ENCODE measurements around the gene BFSP2. TPM values are rescaled to one million over a fixed set of nuclear protein-coding genes. Genes with fewer than 3 reads are reported as not detected.
A peak's percentile ranks its signal among the peaks of the same experiment; 100 is the strongest.

BFSP2 gene
- polyA plus RNA-seq, 12 donors: not detected

DNA sequence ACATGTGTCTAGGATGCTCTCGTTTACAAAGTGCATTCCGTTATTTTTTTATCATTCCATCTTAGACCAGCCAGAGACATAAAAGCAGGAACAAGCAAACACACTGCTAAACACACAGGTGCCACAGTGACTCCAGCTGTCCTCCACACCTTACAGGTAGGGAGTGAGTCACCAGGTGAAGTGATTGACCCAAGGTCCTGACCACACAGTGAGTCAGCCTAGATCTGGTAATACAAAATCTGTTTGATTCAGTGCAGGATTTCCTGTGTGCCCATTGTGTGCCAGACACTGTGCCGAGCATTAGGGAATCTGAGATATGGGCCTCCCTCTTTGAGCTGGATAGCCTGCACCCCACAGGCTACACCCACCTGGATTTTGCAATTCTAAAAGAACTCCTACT is 16.7 kb upstream of the BFSP2 start:
- DNase-seq: no peak

GRCh38 chr3:133383741-133384140 is 16.1 kb upstream of the BFSP2 start:
- no peak for DNase-seq

DNA sequence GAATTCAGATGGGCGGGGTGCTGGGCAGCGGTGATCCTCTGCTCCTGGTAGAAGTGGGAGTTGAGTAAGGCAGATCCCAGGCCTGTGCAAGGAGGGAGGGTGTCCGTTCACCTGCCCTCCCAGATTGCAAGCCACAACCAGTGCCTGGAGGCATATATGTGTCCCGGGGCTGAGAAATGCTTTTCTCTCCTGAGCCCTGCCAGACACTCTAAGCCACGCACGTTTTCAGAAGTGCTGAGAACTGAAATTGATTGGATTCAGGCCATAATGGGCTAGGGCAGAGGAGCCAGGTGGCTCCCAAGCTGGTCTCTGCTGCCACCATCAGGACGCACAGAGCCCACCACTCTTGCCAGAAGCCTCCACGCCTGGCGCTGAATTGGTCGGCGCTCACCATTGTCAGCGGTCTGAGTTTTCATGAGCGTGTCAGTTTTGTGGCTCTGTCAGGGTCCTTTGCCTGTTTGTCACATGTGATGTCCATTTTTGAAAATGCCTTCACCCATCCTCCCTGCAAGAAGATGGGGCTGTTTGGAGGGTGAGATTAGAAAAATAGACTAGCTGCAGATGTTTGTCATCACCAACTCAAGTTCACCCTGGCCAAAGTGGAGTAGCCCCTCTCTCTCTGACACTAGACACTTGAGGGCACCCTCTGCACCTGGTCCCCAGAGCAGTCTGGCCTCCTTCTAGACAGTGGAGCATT is 15.4 kb upstream of the BFSP2 start:
- peak; percentile 71 for DNase-seq

DNA sequence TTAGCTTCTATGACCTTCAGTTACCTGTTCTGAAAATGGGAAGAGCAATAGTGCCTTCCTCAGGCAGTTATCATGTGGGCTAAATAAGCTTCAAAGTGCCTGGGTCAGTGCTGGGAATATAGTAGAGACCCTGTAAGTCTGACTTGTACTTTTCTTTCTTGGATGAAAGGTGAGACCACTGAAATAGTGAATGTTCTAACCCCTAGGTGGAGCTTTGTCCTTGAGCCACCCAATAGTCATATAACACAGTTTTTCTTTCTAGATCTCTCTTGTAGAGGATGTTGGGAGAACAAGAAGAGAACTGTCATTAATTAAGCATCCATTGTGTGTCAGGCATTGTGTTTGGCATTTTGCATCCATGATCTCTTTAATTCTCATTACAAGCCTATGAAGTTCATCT is 13.0 kb upstream of the BFSP2 start:
- no peak for DNase-seq

DNA sequence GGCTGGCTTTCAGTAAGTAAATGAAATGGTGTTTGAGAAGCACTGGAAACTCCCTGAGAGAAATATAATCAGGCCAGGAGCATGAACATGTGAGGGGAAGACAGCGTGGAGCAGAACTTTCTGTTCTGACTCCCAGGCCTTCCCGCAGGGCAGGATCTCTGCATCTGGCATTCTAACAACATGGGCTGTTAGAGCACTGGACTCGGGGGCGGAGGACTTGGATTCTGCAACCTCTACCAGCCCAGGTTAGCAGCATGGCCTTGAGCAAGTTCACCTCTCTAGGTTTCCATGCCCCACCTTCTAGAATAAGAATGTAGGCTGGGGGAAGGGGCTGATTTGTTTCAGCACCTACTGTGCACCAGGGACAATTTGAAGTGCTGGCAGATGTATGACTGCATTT is 12.5 kb upstream of the BFSP2 start:
- no peak for DNase-seq

GRCh38 chr3:133388696-133389395 is 11.0 kb upstream of the BFSP2 start:
- no peak for DNase-seq

GRCh38 chr3:133390715-133391114 is 9.1 kb upstream of the BFSP2 start:
- no peak for DNase-seq

DNA sequence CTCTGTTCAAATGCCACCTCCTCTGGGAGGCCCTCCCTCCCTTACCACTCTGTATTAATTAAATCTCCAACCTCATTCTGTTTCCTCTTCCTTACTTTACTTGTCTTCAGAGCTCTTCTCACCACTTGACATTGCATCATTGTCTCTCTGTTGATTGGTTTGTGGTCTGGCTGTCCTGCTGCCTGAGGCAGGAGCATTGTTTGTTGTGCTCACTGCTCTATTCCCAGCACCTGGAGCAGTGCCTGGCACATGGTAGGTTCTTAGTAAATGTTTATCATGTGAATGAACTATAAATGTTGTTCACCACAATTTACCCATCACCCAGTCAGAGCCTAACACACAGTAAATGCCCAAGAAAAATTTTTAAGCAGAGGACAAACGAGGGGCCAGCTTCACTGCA is 6.7 kb upstream of the BFSP2 start:
- DNase-seq: no peak

DNA sequence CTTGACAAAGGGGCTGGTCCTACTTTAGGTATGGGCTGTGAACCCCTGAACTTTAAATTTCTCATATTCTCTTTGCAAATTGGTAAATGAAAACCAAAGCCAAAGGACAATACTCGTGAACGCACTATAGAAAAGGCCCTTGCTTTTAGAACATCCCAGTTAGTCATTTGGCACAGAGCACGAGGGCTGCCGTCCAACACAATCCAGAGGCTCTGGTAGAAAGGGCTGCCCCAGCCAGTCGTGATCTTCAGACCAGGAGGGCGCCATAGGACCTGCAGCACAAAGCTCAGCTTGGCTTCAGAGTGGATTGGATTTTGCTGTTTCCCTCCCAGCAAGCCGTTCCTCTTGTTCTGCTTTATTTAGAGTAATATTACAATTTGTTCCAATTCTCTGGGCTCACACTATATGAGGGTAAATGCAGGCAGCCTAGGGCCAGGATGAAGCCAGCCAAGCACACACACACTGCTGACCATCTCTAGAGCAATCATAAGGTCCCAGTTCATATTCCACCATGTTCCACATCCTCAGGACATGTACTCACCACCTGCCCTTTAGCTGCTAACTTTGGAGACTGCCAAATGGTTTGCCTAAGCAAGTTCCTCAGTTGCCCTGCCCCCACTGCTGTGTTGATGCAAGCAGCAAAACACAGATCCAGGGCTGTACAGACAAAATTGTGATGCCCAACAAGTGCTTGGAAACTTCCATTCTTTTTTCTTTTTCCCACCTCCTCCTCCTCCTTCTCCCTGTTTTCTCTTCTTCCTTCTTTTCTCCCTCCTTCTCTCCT is 6.0 kb upstream of the BFSP2 start:
- no peak for DNase-seq

GRCh38 chr3:133394561-133395311 is 5.1 kb upstream of the BFSP2 start:
- no peak for DNase-seq

- DNase-seq: no peak
These were observed 3.0 kb upstream of the BFSP2 start for GRCh38 chr3:133396906-133397305.

DNA sequence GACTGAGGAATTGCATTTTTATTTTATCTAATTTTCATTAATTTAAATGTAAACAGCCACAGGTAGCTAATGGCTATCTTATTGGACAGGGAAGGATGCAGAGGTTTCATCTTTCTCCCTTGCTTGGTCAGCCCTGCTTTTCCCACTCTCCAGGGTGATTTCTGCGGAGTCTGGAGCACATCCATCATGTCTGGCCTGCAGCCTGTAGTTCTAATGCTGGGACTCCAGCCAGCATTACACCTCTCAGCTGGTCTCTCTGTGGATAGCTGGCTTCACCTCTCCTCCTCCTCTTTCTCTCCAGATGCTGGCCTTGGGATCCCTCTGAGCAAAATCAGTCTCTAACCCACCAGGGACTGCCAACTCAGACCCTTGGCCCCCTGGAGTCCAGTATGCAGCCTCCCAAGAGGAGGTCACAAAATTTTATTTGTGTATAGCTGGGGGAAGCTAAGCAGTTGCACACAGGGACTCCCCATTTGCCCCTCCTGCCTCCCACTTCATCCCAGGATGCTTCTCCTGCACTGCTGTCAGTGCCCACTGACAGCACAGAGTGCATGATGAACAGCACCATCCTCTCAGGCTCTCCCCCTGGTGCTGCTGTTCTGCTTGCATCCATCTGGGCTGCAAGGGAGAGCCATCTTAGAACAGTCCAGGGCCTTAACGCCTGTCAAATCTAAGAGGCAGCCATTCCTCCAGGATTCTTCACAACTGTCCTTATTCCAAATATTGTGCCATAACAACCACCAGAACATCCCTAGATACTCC is 1.7 kb downstream of the BFSP2 start:
- peak; percentile 62 for DNase-seq

DNA sequence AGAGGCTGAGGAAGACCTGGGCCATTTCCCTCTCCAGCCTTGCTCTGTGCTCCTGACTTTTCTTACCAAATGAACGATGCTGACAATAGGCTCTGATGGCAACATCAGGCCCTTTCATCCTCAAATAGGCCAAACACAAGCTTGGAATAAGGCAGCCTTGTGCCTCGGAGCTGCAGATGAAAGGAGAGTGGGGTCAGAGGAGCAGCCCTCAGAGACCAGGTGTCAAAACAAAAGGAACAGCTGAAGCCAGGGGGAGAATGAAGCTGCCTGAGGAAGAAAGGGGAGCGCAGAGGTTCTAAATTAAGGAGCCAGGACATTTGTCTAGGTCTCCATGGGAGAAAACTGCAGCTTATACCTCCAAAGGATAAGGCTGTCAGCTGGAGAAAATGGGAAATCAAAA is 5.1 kb downstream of the BFSP2 start:
- no peak for DNase-seq

- DNase-seq: no peak
These were observed 8.5 kb downstream of the BFSP2 start for GRCh38 chr3:133408366-133408765.

DNA sequence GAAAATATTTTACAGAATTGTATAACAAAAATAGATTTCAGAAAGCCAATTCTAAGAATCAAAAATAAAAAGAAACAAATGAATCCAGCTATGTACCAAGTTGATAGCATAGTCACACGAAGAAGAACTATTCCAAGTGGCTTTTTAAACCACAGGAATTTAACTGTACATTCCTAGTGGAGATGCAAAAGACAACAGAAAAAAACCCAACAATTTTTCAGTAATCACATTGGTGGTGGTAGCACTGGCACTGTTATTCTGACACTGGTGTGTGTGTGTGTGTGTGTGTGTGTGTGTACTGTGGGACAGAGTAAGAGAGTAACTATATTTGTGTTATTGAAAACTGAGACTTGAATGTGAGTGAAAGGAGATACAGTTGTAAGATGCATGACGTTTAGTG is 9.1 kb downstream of the BFSP2 start:
- DNase-seq: no peak

GRCh38 chr3:133410191-133410892 is 10.5 kb downstream of the BFSP2 start:
- no peak for DNase-seq

GRCh38 chr3:133412183-133413132 is 12.6 kb downstream of the BFSP2 start:
- DNase-seq: no peak

DNA sequence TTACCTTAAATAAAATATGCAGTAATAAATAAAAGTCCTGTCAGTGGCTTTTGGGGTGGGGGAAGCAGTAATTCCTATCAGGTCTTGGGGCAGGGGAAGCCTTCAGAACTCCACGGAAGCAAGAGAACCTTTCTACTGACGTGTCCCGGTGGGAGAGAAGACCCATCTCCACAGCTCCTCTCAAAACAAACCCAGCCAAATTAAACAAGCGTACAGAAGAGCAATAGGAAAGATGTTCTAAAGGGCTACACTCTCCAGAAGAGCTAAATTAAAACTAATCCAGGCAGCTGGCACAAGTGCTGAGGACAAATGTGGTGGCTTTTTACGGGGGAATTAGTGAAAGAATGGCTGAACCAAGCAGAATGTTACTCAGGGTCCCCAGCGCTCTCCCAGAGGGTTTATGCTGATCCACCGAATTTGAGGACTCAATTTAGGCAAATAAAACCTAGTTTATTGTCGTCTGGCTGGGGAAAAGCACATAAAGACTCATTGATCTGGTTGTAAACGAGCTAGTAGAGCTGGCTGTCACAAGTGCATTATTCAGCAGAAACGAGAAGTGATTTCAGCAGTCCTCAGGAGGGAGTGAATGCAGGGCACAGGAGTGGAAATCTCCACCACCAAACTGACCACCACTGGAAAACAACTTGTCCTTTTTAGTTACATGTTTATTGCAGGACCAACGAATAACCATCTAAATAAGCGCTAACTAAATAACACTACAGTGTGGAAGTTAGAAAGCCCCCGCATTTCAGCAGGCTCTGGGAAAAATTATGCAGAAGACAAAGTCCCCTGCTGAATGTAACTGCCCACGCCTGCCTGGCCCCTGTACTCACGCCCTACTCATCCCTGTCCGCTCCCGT is 13.5 kb downstream of the BFSP2 start:
- no peak for DNase-seq

- no peak for DNase-seq
These were observed 14.2 kb downstream of the BFSP2 start for GRCh38 chr3:133414021-133414392.
